Measurements from ENCODE around the gene RASGRF2. TPM values are rescaled to one million over a fixed set of nuclear protein-coding genes. Genes with fewer than 3 reads are reported as not detected.
"Not testable (repeated sequence)": the region's sequence is repeated elsewhere in the genome, so short reads cannot be mapped to it uniquely, and the experiment has no call there.

Gene RASGRF2
- total RNA-seq, 2 experiments from 2014 or later: 4.8 to 12.3 TPM

DNA sequence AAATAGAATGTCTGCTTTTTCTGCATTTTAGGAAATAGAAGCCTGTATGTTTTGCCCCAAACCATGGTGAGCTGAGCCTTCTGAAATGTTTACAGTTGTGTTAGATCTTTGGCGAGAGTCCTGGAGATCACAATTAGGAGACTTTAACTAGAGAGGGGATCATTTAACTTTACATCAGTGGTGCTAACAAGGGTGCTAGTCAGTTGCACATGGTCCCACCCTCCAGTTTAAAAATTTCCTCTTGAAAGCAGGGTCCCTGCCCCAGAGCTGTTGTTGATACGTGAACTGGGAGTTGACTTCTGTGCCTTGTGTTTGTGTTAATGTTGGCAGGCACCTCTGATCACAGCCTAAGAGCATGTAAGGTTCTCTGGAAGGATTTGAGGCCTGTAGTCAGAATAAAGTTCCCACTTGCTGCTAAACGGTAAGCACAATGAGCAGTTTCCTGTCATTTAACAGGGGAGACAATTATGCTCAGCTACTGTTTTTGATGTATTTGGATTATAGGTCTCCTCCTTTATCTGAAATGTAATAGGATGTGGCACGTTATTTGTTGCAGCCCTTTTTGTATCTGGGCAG is 43.7 kb downstream of the RASGRF2 start:
- Mint-ChIP-seq H3K36me3 (peaks cover 1% of the 10 kb centered on the region), H3K9me3 (ENCODE audit: low read depth) (no peaks in the 10 kb centered on the region), H3K27me3 (no peaks in the 10 kb centered on the region), H3K4me1 (peaks cover 31% of the 10 kb centered on the region), H3K27ac (no peak overlapping the region), H3K4me3 (no peak overlapping the region)
- CTCF ChIA-PET: no interaction called here
- no peak for DNase-seq
- ATAC-seq: no peak

DNA sequence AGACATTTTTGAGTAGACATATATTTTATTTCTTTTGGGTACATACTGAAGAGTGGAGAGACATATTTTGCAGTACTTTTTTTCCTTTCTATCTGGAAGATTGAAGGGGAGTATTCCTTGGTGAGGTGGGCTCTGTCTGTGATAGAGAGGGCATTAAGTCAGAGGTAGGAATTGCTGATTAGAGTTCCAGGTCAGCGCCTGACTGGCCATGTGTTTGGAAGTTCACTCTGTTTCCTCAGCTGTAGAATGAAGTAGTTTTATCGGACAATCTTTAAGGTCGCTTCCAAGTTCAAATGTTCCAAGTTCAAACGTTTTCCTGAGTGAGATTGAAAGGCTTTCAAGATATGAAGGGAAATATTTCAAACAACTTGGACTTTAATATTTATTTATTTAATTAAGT is 45.5 kb downstream of the RASGRF2 start:
- CTCF ChIA-PET: no interaction called here
- H3K27ac Mint-ChIP-seq: no peak overlapping the region
- H3K36me3 Mint-ChIP-seq: peaks cover 1% of the 10 kb centered on the region
- ATAC-seq (no peak), DNase-seq (no peak)
- H3K4me3 Mint-ChIP-seq: no peak overlapping the region
- no peaks in the 10 kb centered on the region for H3K9me3 Mint-ChIP-seq (ENCODE audit: low read depth)
- H3K27me3 Mint-ChIP-seq: no peaks in the 10 kb centered on the region
- H3K4me1 Mint-ChIP-seq: peaks cover 29% of the 10 kb centered on the region

DNA sequence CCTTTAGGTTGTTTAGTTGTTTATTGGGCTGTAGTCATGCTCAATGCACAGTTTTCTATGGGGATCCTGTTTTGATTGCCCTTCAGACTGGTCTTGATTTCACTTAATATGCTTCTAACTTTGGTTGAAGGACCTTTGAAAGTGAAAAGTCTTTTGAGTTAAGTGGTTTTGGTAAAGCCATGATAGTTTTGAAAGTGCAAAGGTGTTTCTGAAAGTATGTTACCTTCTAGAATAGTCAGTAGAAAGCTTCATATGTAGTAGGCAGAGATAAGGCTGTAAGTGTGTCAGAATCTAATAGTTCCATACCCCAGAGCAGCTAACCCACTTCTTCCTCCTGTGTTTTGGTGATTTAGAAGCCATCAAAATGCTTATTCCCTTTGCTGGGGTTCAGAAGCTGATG is 46.1 kb downstream of the RASGRF2 start:
- peaks cover 29% of the 10 kb centered on the region for H3K4me1 Mint-ChIP-seq
- peak overlapping the region; percentile 72 for H3K27ac Mint-ChIP-seq
- CTCF ChIA-PET: interaction anchor here (0.7 kb wide), 1 partner anchor 102 kb away, joined by 3 read pairs; no protein-coding TSS in a partner anchor
- H3K4me3 Mint-ChIP-seq: peak overlapping the region; percentile 68
- no peaks in the 10 kb centered on the region for H3K9me3 Mint-ChIP-seq (ENCODE audit: low read depth)
- no peaks in the 10 kb centered on the region for H3K27me3 Mint-ChIP-seq
- DNase-seq: no peak
- ATAC-seq: no peak
- H3K36me3 Mint-ChIP-seq: peaks cover 1% of the 10 kb centered on the region

DNA sequence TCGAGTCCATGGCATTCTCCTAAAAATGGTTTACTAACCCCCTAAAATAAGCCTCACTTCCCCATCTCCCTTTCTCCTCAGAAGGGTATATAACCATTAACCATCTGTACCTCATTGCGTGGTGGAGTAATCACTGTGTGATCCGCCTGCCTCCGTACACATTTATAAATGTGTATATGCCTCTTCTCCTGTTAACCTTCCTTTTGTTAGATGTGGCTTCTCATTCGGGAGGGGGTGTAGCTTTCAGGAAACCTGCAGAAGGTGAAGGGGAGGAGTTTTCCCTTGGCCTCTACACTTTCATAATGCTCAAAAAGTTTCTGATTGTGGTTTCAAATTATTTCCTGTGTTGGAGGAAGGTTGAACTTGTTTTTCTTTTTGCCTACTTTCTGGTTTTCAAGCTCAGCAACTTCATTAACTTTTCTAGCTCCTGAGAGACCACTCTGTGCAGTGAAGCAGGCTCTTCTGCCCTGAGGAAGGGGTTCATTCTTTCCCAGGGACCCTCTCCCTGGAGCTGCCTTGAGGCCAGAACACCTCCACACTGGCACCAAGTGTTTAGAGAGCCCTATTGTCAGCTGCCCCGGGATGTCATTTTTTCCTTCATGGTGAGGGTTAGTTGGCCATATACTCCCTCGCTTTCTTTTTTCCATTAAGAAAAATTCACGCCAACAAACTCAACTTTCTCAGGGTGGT is 46.9 kb downstream of the RASGRF2 start:
- Mint-ChIP-seq H3K9me3 (ENCODE audit: low read depth) (no peaks in the 10 kb centered on the region), H3K27me3 (no peaks in the 10 kb centered on the region), H3K4me1 (peaks cover 29% of the 10 kb centered on the region), H3K36me3 (peaks cover 1% of the 10 kb centered on the region), H3K4me3 (peak overlapping the region; percentile 68), H3K27ac (peak overlapping the region; percentile 89)
- CTCF ChIA-PET: interaction anchor here (0.7 to 1.8 kb wide), 5 partner anchors 20 to 186 kb away, joined by 3 to 6 read pairs (median 4); no protein-coding TSS in a partner anchor
- ATAC-seq: peak; percentile 68
- DNase-seq: peak; percentile 53

DNA sequence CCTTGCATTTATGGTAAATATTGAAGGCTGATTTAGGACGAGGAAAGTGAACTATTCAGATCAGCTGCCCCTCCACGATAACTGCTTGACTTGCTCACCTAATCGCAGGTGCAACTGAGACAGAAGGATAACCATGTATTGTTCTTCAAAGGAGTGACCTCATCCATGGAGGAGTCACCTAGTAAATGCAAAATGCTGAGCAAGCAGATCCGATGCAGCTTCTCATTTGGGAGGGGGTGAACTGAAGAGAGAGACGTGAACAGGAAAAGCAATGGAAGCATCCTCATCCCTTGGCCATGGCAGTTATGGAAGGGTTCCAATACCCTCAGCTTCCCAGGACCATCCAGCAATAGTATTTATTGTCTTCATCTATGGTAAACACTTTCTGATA is 47.5 kb downstream of the RASGRF2 start:
- Mint-ChIP-seq H3K27me3 (no peaks in the 10 kb centered on the region), H3K9me3 (ENCODE audit: low read depth) (no peaks in the 10 kb centered on the region), H3K27ac (peak overlapping the region; percentile 89), H3K4me1 (peaks cover 29% of the 10 kb centered on the region), H3K36me3 (peaks cover 1% of the 10 kb centered on the region), H3K4me3 (peak overlapping the region; percentile 68)
- ATAC-seq (peak; percentile 39), DNase-seq (no peak)
- CTCF ChIA-PET: interaction anchor here (1.1 to 1.8 kb wide), 3 partner anchors 21 to 51 kb away, joined by 4 to 6 read pairs (median 4); no protein-coding TSS in a partner anchor

DNA sequence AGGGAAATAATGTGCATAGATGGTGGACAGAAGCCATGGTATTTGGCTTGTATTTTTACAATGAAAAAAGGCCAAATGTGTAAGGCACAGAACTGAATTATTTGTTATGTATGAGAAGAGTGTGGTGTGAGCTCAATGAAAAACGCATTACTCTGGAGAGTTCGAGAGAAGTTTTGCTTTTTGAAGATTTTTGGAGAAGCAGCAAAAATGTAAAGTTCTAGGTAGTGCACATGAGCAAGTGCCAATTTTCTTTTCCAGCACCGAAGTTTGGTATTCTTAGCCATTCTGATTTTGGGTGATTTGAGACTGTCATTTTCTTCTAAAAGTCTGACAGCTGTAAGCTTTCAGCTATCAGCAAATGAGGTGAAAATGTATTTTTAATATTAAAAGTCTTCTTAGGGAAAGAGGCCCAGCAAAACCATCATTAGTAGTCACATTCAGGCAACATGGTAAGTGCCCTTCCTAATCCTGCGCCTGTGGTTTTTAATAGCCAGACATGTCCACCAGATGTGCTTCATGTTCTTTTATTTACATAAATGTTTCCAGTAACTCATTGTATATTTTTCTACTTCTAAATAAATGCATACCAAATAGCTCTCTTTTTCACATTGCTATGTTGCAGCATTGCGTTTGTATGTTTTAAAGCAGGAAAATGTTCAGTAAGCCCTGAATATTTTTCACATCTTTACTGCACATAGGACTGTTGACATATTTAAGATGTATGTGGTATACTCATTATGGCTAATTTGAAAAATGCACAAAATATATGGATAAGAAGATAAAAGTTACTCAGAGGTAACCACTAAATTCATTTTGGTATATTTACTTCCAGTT is 50.4 kb downstream of the RASGRF2 start:
- peaks cover under 1% of the 10 kb centered on the region for H3K36me3 Mint-ChIP-seq
- no peaks in the 10 kb centered on the region for H3K9me3 Mint-ChIP-seq (ENCODE audit: low read depth)
- CTCF ChIA-PET: interaction anchor here (1.1 kb wide), 1 partner anchor 23 kb away, joined by 3 read pairs; no protein-coding TSS in a partner anchor
- H3K4me3 Mint-ChIP-seq: no peak overlapping the region
- no peaks in the 10 kb centered on the region for H3K27me3 Mint-ChIP-seq
- peaks cover 27% of the 10 kb centered on the region for H3K4me1 Mint-ChIP-seq
- DNase-seq (no peak), ATAC-seq (no peak)
- H3K27ac Mint-ChIP-seq: no peak overlapping the region

DNA sequence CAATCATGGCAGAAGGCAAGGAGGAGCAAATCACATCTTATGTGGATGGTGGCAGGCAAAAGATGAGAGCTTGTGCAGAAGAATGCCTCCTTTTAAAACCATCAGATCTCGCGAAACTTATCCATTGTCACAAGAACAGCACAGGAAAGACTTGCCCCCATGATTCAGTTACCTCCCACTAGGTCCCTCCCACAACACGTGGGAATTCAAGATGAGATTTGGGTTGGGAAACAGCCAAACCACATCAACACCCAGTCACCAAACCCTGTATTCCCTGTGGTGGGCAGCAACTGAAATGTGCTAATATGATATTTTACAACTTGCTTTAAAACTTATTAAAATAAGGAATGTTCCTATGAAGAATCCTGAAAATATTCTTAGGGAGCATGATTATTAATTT is 54.2 kb downstream of the RASGRF2 start:
- Mint-ChIP-seq H3K27me3 (no peaks in the 10 kb centered on the region), H3K9me3 (ENCODE audit: low read depth) (no peaks in the 10 kb centered on the region), H3K36me3 (no peaks in the 10 kb centered on the region), H3K27ac (no peak overlapping the region), H3K4me3 (no peak overlapping the region), H3K4me1 (peaks cover 15% of the 10 kb centered on the region)
- DNase-seq (no peak), ATAC-seq (no peak)
- CTCF ChIA-PET: no interaction called here

DNA sequence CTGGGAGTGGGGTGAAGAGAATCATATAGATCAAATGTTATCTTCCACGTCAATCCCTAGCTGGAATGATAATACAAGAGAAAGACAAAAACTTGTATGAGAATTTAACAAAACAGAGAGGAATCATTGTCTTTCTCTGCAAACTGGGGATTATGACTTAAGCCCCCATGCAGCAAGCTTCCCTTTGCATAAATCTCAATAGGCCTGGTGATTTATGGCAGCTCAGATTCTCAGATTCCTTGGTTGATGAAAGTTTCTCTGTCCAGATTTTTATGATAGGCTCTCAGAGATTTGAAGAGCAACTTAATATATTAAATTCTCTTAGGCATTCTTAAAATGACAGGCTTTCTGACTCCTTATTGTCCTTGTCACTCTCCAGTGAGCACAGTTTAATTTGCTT is 56.0 kb downstream of the RASGRF2 start:
- ATAC-seq: no peak
- peaks cover 15% of the 10 kb centered on the region for H3K4me1 Mint-ChIP-seq
- no peak overlapping the region for H3K4me3 Mint-ChIP-seq

DNA sequence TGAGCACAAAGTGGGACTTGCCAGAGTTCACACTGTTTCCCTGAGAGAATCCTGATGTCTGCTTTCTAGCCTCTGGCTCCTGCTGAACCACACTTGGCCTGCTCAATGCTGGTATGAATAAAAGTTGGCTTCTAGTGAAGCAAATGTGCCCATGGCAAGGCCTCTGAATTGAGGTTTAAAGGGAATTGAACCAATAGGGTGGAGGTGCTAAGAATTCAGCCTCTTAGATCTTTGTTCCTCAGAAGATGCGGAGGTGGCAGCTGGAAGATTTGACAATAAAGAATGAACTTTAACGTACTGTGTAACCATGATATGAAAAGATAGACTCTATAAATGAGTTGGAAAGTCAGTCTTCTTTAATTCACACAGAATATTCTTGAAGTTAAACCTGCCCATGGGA is 57.2 kb downstream of the RASGRF2 start:
- CTCF ChIA-PET: no interaction called here
- H3K4me1 Mint-ChIP-seq: peaks cover 20% of the 10 kb centered on the region
- no peaks in the 10 kb centered on the region for H3K9me3 Mint-ChIP-seq (ENCODE audit: low read depth)
- ATAC-seq (no peak), DNase-seq (no peak)
- no peaks in the 10 kb centered on the region for H3K27me3 Mint-ChIP-seq
- no peaks in the 10 kb centered on the region for H3K36me3 Mint-ChIP-seq
- H3K4me3 Mint-ChIP-seq: no peak overlapping the region
- no peak overlapping the region for H3K27ac Mint-ChIP-seq

More for the DNA sequence above, 56.0 kb downstream of the RASGRF2 start:
- no peak overlapping the region for H3K27ac Mint-ChIP-seq
- CTCF ChIA-PET: no interaction called here
- no peaks in the 10 kb centered on the region for H3K36me3 Mint-ChIP-seq
- no peaks in the 10 kb centered on the region for H3K9me3 Mint-ChIP-seq (ENCODE audit: low read depth)
- no peak for DNase-seq
- H3K27me3 Mint-ChIP-seq: no peaks in the 10 kb centered on the region

DNA sequence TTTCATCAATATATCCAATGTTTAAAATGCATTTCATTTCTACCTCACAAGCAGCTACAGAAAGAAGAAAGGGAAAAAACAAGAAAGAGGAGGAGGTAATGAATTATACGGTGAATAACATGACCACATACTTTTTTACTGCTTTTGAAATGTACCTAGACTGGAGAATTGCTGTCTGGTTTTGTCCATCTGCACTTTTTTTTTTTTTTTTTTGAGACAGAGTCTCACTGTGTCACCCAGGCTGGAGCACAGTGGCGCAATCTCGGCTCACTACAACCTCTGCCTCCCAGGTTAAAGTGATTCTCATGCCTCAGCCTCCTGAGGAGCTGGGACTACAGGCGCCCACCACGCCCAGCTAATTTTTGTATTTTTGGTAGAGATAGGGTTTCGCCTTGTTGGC is 58.4 kb downstream of the RASGRF2 start:
- H3K9me3 Mint-ChIP-seq (ENCODE audit: low read depth); H3K36me3 Mint-ChIP-seq; CTCF ChIA-PET; H3K27me3 Mint-ChIP-seq; H3K27ac Mint-ChIP-seq; ATAC-seq; H3K4me3 Mint-ChIP-seq; DNase-seq: not testable (repeated sequence)
- peaks cover 24% of the 10 kb centered on the region for H3K4me1 Mint-ChIP-seq

DNA sequence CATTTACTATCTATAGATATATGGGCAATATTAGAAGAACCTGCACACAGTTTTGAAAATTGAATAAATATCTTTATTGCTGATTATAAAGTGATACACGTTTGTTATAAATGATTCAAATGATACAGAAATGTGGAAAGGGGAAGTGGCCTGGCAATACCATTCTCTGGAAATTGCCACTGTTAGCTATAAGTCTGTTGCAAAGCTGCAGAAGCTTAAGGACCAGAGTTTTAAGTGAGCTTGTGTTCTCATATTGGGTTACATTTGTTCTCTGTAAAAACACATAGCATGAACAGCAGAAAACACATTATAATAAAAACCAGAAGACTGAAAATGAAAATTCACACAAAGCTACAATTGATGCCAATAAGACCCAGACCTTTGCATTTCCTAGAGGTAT is 59.6 kb downstream of the RASGRF2 start:
- H3K9me3 Mint-ChIP-seq (ENCODE audit: low read depth): no peaks in the 10 kb centered on the region
- no peak overlapping the region for H3K27ac Mint-ChIP-seq
- no peak for DNase-seq
- H3K4me3 Mint-ChIP-seq: no peak overlapping the region
- CTCF ChIA-PET: no interaction called here
- H3K4me1 Mint-ChIP-seq: peaks cover 24% of the 10 kb centered on the region
- H3K27me3 Mint-ChIP-seq: no peaks in the 10 kb centered on the region
- no peak for ATAC-seq
- H3K36me3 Mint-ChIP-seq: no peaks in the 10 kb centered on the region

DNA sequence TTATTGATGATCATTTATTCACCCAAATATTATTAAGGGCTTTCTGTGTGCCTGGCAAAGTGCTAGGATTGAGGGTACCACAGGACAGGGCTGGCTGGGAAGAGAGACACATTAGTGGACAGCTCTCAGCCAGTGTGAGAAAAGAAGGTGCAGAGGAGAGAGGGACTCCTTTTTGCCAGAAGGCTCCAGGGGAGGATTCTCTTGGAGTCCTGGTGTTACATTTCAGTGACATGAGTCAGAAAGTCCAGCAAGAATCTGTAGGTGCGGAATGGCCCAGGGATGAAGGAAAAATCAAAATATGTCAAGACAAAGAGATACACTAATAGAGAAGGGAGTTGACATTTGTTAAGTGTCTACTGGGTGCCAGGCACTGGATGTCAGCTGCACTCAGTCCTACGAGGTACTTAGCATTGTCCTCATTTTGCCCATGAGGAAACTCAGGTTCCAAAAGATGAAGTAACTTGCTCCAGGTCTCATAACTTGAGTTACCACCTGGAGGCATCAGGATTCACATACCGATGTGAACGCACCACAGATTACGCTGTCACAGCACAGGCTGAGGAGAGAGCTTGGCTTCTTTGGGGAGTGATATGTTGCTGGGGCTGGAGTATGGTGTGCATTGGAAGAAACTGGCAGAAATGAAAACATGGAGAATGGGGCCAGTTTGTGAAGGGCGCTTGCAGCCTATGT is 60.5 kb downstream of the RASGRF2 start:
- no peaks in the 10 kb centered on the region for H3K36me3 Mint-ChIP-seq
- no peaks in the 10 kb centered on the region for H3K27me3 Mint-ChIP-seq
- H3K27ac Mint-ChIP-seq: no peak overlapping the region
- no peak for ATAC-seq
- no peak for DNase-seq
- CTCF ChIA-PET: no interaction called here
- no peaks in the 10 kb centered on the region for H3K9me3 Mint-ChIP-seq (ENCODE audit: low read depth)
- H3K4me3 Mint-ChIP-seq: no peak overlapping the region
- H3K4me1 Mint-ChIP-seq: peaks cover 24% of the 10 kb centered on the region

DNA sequence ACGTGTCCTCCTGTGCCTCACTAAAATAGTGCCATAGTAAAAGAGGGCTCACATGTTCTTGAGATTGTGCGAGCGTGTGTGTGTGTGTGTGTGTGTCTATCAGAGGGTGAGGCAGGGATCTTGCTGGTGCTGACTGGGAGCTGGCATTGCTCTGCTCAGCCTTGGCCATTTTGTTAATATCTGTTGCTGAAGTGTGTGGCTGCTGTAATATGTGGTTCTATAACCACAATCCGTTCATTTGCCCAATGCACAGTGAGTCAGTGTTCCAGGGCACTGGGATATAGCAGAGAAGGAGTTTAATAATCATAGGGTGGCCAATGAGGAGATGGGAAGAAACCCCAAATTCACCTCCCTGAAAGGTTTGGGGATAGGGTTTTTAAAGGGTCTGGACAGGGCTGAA is 61.3 kb downstream of the RASGRF2 start:
- Mint-ChIP-seq H3K27ac (no peak overlapping the region), H3K4me1 (peaks cover 24% of the 10 kb centered on the region), H3K4me3 (no peak overlapping the region), H3K27me3 (no peaks in the 10 kb centered on the region), H3K36me3 (no peaks in the 10 kb centered on the region), H3K9me3 (ENCODE audit: low read depth) (no peaks in the 10 kb centered on the region)
- ATAC-seq (no peak), DNase-seq (no peak)
- CTCF ChIA-PET: no interaction called here
